ENCODE measurements around the gene PECR.

DNA sequence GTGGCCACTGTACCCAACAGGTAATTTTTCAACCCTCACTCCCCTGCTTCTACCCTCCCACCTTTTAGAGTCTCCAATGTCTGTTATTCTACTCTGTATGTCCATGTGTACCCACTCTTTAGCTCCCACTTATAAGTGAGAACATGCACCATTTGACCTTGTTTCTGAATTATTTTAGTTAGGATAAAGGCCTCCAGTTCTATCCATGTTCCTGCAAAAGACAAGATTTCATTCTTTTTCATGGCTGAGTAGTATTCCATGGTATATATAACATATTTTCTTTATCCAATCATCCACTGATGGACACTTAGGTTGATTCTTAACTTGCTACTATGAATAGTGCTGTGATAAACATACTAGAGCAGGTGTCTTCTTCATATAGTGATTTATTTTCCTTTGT, 9.1 kb downstream of the PECR start:
- TF ChIP-seq, protein P1, sequence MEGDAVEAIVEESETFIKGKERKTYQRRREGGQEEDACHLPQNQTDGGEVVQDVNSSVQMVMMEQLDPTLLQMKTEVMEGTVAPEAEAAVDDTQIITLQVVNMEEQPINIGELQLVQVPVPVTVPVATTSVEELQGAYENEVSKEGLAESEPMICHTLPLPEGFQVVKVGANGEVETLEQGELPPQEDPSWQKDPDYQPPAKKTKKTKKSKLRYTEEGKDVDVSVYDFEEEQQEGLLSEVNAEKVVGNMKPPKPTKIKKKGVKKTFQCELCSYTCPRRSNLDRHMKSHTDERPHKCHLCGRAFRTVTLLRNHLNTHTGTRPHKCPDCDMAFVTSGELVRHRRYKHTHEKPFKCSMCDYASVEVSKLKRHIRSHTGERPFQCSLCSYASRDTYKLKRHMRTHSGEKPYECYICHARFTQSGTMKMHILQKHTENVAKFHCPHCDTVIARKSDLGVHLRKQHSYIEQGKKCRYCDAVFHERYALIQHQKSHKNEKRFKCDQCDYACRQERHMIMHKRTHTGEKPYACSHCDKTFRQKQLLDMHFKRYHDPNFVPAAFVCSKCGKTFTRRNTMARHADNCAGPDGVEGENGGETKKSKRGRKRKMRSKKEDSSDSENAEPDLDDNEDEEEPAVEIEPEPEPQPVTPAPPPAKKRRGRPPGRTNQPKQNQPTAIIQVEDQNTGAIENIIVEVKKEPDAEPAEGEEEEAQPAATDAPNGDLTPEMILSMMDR (IDR thresholded peaks at IDR 0.05), result no peak
- TF ChIP-seq POLR2A (IDR thresholded peaks at IDR 0.05), result no peak

Measured in uterus (tissue), 2 donors.